Measurements from ENCODE around the gene IL4R. TPM values are rescaled to one million over a fixed set of nuclear protein-coding genes. Genes with fewer than 3 reads are reported as not detected.

Gene IL4R
- total RNA-seq, 2 donors from 2014 or later: 11.9 to 35.5 TPM

DNA sequence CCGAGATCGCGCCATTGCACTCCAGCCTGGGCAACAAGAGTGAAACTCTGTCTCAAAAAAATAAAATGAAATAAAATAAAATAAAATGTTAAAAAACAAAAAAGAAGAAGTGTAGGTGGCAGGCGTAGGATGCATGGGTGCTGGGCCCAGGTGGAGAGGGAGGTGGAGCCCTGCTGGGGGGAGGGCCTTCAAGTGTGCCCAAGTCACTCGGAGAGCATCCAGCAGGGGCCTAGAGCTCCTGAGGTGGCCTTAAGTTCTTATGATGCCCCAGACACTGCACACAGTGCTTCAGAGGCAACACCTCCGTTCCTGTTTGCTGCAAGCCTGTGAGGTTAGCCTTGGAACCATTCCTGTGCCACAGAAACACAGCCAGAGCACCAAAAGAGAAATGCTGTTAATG is 23.2 kb downstream of the IL4R start:
- TF ChIP-seq, protein P1, sequence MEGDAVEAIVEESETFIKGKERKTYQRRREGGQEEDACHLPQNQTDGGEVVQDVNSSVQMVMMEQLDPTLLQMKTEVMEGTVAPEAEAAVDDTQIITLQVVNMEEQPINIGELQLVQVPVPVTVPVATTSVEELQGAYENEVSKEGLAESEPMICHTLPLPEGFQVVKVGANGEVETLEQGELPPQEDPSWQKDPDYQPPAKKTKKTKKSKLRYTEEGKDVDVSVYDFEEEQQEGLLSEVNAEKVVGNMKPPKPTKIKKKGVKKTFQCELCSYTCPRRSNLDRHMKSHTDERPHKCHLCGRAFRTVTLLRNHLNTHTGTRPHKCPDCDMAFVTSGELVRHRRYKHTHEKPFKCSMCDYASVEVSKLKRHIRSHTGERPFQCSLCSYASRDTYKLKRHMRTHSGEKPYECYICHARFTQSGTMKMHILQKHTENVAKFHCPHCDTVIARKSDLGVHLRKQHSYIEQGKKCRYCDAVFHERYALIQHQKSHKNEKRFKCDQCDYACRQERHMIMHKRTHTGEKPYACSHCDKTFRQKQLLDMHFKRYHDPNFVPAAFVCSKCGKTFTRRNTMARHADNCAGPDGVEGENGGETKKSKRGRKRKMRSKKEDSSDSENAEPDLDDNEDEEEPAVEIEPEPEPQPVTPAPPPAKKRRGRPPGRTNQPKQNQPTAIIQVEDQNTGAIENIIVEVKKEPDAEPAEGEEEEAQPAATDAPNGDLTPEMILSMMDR (IDR thresholded peaks at IDR 0.05): no peak
- H3K36me3 ChIP-seq: peaks cover 34% of the 10 kb centered on the region
- no peaks in the 10 kb centered on the region for H3K9me3 ChIP-seq
- no peak overlapping the region for H3K4me3 ChIP-seq
- H3K4me1 ChIP-seq: no peaks in the 10 kb centered on the region
- no peak for DNase-seq (ENCODE audit: low spot score)
- H3K27me3 ChIP-seq: no peaks in the 10 kb centered on the region
- H3K27ac ChIP-seq: no peak overlapping the region

DNA sequence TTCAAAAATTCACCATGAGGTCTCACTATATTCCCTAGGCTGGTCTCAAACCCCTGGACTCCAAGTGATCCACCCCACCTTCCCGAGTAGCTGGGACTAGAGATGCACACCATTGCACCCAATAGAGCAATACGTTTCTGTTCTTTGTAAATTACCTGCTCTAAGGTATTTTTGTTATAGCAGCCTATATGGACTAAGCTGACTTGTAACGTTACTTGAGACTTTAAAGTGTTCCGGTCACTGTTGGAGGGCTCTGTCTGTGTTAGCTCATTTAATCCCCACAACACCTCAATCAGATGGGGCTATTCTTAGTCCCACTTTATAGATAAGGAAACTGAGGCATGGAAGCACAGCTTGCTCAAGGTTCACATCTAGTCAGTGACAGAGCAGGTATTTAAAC is 25.4 kb downstream of the IL4R start:
- TF ChIP-seq, protein P1 (IDR thresholded peaks at IDR 0.05): no peak
- H3K27ac ChIP-seq: no peak overlapping the region
- DNase-seq (ENCODE audit: low spot score): no peak
- peaks cover 44% of the 10 kb centered on the region for H3K36me3 ChIP-seq
- H3K9me3 ChIP-seq: no peaks in the 10 kb centered on the region
- H3K27me3 ChIP-seq: no peaks in the 10 kb centered on the region
- H3K4me1 ChIP-seq: no peaks in the 10 kb centered on the region
- no peak overlapping the region for H3K4me3 ChIP-seq

DNA sequence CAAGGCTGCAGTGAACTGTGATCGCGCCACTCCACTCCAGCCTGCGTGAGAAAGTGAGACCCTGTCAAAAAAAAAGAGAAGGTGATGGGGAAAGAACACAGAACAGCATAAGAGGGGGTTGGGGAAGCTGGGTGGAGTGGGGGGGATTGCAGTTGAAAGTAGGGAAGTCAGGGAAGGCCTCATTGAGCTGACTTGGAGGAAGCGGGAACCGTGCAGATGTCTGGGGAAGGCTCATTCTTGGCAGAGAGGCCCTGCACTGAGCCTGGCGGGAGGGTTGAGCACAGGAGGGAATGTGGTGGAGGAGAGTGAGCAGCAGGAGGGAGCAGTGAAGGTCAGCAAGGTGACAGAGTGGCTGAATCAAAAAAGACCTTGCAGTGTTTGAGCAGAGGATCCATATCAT is 26.9 kb downstream of the IL4R start:
- H3K9me3 ChIP-seq: no peaks in the 10 kb centered on the region
- no peaks in the 10 kb centered on the region for H3K27me3 ChIP-seq
- H3K36me3 ChIP-seq: peaks cover 50% of the 10 kb centered on the region
- no peaks in the 10 kb centered on the region for H3K4me1 ChIP-seq
- H3K27ac ChIP-seq: no peak overlapping the region
- DNase-seq (ENCODE audit: low spot score): no peak
- H3K4me3 ChIP-seq: no peak overlapping the region
- TF ChIP-seq, protein P1 (IDR thresholded peaks at IDR 0.05): no peak

DNA sequence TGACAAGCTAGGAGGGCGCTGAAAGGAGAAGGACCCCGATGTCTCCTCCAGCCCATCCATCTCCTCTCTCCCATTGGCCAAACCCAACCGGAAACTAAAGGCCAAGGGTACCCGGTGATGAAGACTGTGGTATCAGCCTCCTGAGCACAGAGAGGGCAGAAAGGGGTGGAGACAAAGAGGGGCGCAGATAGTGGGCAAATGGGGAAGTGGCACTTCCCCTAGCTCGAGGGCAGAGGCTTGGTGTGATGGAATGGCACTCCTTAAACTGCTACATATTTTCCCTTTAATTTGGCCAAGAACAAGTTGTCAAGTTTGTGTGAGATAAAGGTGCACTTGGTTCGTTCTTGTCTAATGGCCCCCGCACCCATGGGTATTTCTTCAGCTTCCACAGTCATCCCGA is 27.8 kb downstream of the IL4R start:
- peaks cover 59% of the 10 kb centered on the region for H3K36me3 ChIP-seq
- no peak overlapping the region for H3K27ac ChIP-seq
- no peak overlapping the region for H3K4me3 ChIP-seq
- no peaks in the 10 kb centered on the region for H3K4me1 ChIP-seq
- no peaks in the 10 kb centered on the region for H3K27me3 ChIP-seq
- DNase-seq (ENCODE audit: low spot score): no peak
- H3K9me3 ChIP-seq: no peaks in the 10 kb centered on the region
- TF ChIP-seq, protein P1 (IDR thresholded peaks at IDR 0.05): no peak

DNA sequence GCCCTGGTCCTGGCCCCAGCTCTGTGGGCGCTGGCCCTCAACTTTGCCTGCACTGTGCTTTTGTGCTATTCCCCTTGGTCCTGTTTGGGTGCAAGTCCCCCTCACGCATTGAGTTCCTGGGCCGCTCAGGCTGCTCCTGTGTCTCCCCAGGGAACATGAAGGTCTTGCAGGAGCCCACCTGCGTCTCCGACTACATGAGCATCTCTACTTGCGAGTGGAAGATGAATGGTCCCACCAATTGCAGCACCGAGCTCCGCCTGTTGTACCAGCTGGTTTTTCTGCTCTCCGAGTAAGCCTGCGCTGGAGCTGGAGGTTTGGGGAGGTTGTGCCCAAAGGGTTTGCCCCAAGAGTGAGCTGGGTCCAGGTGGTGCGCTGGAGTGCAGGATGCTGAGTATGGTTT is 28.2 kb downstream of the IL4R start:
- Histone ChIP-seq H3K27me3 (no peaks in the 10 kb centered on the region), H3K4me1 (no peaks in the 10 kb centered on the region), H3K9me3 (no peaks in the 10 kb centered on the region), H3K36me3 (peaks cover 64% of the 10 kb centered on the region), H3K27ac (no peak overlapping the region), H3K4me3 (no peak overlapping the region)
- DNase-seq (ENCODE audit: low spot score): no peak
- TF ChIP-seq, protein P1 (IDR thresholded peaks at IDR 0.05): no peak

DNA sequence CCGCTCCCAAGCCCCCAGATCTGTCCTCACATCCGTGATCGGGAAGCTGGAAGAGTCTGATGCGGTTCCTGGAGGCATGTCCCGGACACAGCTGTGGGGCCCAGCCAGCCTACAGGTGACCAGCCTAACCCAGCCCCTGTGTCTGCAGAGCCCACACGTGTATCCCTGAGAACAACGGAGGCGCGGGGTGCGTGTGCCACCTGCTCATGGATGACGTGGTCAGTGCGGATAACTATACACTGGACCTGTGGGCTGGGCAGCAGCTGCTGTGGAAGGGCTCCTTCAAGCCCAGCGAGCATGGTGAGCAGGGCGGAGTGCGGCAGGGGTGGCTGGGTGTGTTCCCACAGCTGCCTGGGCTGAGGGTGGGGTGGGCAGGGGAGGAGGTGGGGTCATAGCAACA is 30.9 kb downstream of the IL4R start:
- TF ChIP-seq, protein P1 (IDR thresholded peaks at IDR 0.05): no peak
- H3K4me3 ChIP-seq: no peak overlapping the region
- H3K9me3 ChIP-seq: no peaks in the 10 kb centered on the region
- no peaks in the 10 kb centered on the region for H3K27me3 ChIP-seq
- no peak for DNase-seq (ENCODE audit: low spot score)
- peaks cover 80% of the 10 kb centered on the region for H3K36me3 ChIP-seq
- no peaks in the 10 kb centered on the region for H3K4me1 ChIP-seq
- H3K27ac ChIP-seq: no peak overlapping the region

Data from right atrium auricular region (tissue), 2 donors.